Measurements from ENCODE around the gene GLDN. TPM values are rescaled to one million over a fixed set of nuclear protein-coding genes. Genes with fewer than 3 reads are reported as not detected.
"Not testable (repeated sequence)": the region's sequence is repeated elsewhere in the genome, so short reads cannot be mapped to it uniquely, and the experiment has no call there.

GLDN gene
- total and polyA plus RNA-seq, 5 experiments from 2014 or later: not detected

GRCh38 chr15:51416129-51416528 lies 74.7 kb downstream of the GLDN start:
- Mint-ChIP-seq H3K4me1 (no peaks in the 10 kb centered on the region), H3K36me3 (no peaks in the 10 kb centered on the region), H3K27me3 (peaks cover 0 to 25% (median 4%) of the 10 kb centered on the region in 5 donors), H3K27ac (no peak overlapping the region), H3K4me3 (no peak overlapping the region), H3K9me3 (peaks cover 0 to 6% (median 0%) of the 10 kb centered on the region in 9 donors)
- no peak for DNase-seq
- ATAC-seq: no peak
- POLR2A ChIA-PET: no interaction called here

GRCh38 chr15:51423040-51423439 lies 81.6 kb downstream of the GLDN start:
- H3K27me3 Mint-ChIP-seq, H3K4me1 Mint-ChIP-seq, ATAC-seq, H3K4me3 Mint-ChIP-seq, POLR2A ChIA-PET, H3K27ac Mint-ChIP-seq, H3K36me3 Mint-ChIP-seq, DNase-seq, H3K9me3 Mint-ChIP-seq: not testable (repeated sequence)

GRCh38 chr15:51424780-51425179 lies 83.3 kb downstream of the GLDN start:
- Mint-ChIP-seq H3K36me3 (no peaks in the 10 kb centered on the region), H3K4me3 (no peak overlapping the region), H3K27me3 (peaks cover 2 to 17% (median 8%) of the 10 kb centered on the region in 5 donors), H3K27ac (no peak overlapping the region), H3K4me1 (no peaks in the 10 kb centered on the region), H3K9me3 (peaks cover 0 to 8% (median 0%) of the 10 kb centered on the region in 9 donors)
- ATAC-seq (no peak), DNase-seq (no peak)
- POLR2A ChIA-PET: no interaction called here

GRCh38 chr15:51425517-51426040 lies 84.1 kb downstream of the GLDN start:
- no peaks in the 10 kb centered on the region for H3K36me3 Mint-ChIP-seq
- ATAC-seq (no peak), DNase-seq (no peak)
- POLR2A ChIA-PET: no interaction called here
- H3K27me3 Mint-ChIP-seq: peaks cover 2 to 17% (median 9%) of the 10 kb centered on the region in 5 donors
- no peak overlapping the region for H3K27ac Mint-ChIP-seq
- H3K4me1 Mint-ChIP-seq: no peaks in the 10 kb centered on the region
- H3K4me3 Mint-ChIP-seq: no peak overlapping the region
- H3K9me3 Mint-ChIP-seq: peaks cover 0 to 16% (median 2%) of the 10 kb centered on the region in 9 donors

- Mint-ChIP-seq H3K9me3 (peaks cover 0 to 37% (median 7%) of the 10 kb centered on the region in 9 donors), H3K4me3 (no peak overlapping the region), H3K27ac (no peak overlapping the region), H3K4me1 (no peaks in the 10 kb centered on the region), H3K36me3 (peaks cover 0 to 7% (median 0%) of the 10 kb centered on the region in 3 donors), H3K27me3 (peaks cover 0 to 21% (median 6%) of the 10 kb centered on the region in 5 donors)
- DNase-seq: no peak
- no peak for ATAC-seq
- POLR2A ChIA-PET: no interaction called here
Measured at GRCh38 chr15:51438526-51438925, 97.1 kb downstream of the GLDN start.

GRCh38 chr15:51443282-51443914 lies 101.9 kb downstream of the GLDN start:
- H3K4me1 Mint-ChIP-seq: no peaks in the 10 kb centered on the region
- ATAC-seq (no peak), DNase-seq (no peak)
- H3K36me3 Mint-ChIP-seq: peaks cover 3 to 6% (median 5%) of the 10 kb centered on the region in 3 donors
- POLR2A ChIA-PET: no interaction called here
- H3K9me3 Mint-ChIP-seq: peaks cover 0 to 13% (median 2%) of the 10 kb centered on the region in 9 donors
- no peak overlapping the region for H3K27ac Mint-ChIP-seq
- no peak overlapping the region for H3K4me3 Mint-ChIP-seq
- peaks cover 0 to 17% (median under 1%) of the 10 kb centered on the region in 5 donors for H3K27me3 Mint-ChIP-seq

GRCh38 chr15:51444112-51444511 lies 102.7 kb downstream of the GLDN start:
- Mint-ChIP-seq H3K27me3 (peaks cover 0 to 13% (median 0%) of the 10 kb centered on the region in 5 donors), H3K4me1 (no peaks in the 10 kb centered on the region), H3K36me3 (peaks cover 2 to 11% (median 4%) of the 10 kb centered on the region in 3 donors), H3K27ac (no peak overlapping the region), H3K9me3 (peaks cover 0 to 8% (median 0%) of the 10 kb centered on the region in 9 donors), H3K4me3 (no peak overlapping the region)
- DNase-seq (no peak), ATAC-seq (no peak)
- POLR2A ChIA-PET: no interaction called here

- Mint-ChIP-seq H3K9me3 (peaks cover 0 to 1% (median 0%) of the 10 kb centered on the region in 9 donors), H3K4me3 (no peak overlapping the region), H3K4me1 (no peaks in the 10 kb centered on the region), H3K36me3 (peaks cover 9 to 17% (median 11%) of the 10 kb centered on the region in 3 donors), H3K27me3 (peaks cover 0 to 9% (median 0%) of the 10 kb centered on the region in 5 donors), H3K27ac (no peak overlapping the region)
- ATAC-seq (no peak), DNase-seq (no peak)
- POLR2A ChIA-PET: no interaction called here
Measured at GRCh38 chr15:51444807-51445206, 103.4 kb downstream of the GLDN start.

- H3K36me3 Mint-ChIP-seq: peaks cover 14 to 25% (median 18%) of the 10 kb centered on the region in 3 donors
- H3K9me3 Mint-ChIP-seq, H3K4me1 Mint-ChIP-seq, ATAC-seq, POLR2A ChIA-PET, H3K4me3 Mint-ChIP-seq, H3K27me3 Mint-ChIP-seq, H3K27ac Mint-ChIP-seq, DNase-seq: not testable (repeated sequence)
Measured at GRCh38 chr15:51446029-51446744, 104.7 kb downstream of the GLDN start.

- Mint-ChIP-seq H3K36me3 (peaks cover 14 to 28% (median 22%) of the 10 kb centered on the region in 3 donors), H3K4me3 (no peak overlapping the region), H3K27ac (no peak overlapping the region), H3K9me3 (no peaks in the 10 kb centered on the region), H3K27me3 (no peaks in the 10 kb centered on the region), H3K4me1 (no peaks in the 10 kb centered on the region)
- DNase-seq (no peak), ATAC-seq (no peak)
- POLR2A ChIA-PET: no interaction called here
Measured at GRCh38 chr15:51447855-51448621, 106.6 kb downstream of the GLDN start.

GRCh38 chr15:51448622-51449399 lies 107.4 kb downstream of the GLDN start:
- Mint-ChIP-seq H3K36me3 (peaks cover 14 to 28% (median 22%) of the 10 kb centered on the region in 3 donors), H3K27ac (no peak overlapping the region), H3K27me3 (no peaks in the 10 kb centered on the region), H3K9me3 (no peaks in the 10 kb centered on the region), H3K4me1 (no peaks in the 10 kb centered on the region), H3K4me3 (no peak overlapping the region)
- DNase-seq: no peak
- no peak for ATAC-seq
- POLR2A ChIA-PET: no interaction called here

GRCh38 chr15:51450001-51450400 lies 108.5 kb downstream of the GLDN start:
- H3K36me3 Mint-ChIP-seq: peaks cover 14 to 28% (median 23%) of the 10 kb centered on the region in 3 donors
- H3K27me3 Mint-ChIP-seq: no peaks in the 10 kb centered on the region
- POLR2A ChIA-PET: no interaction called here
- H3K4me3 Mint-ChIP-seq: no peak overlapping the region
- no peak for ATAC-seq
- no peak for DNase-seq
- H3K4me1 Mint-ChIP-seq: no peaks in the 10 kb centered on the region
- no peak overlapping the region for H3K27ac Mint-ChIP-seq
- H3K9me3 Mint-ChIP-seq: no peaks in the 10 kb centered on the region
